WERI-Rb-1 (cell line): ENCODE measurements around the gene RACGAP1.

Source experiments
- DNase-seq: peaks from one replicate; pipeline ENCODE4 v3.0.0-alpha.2; 2020
- H3K27ac ChIP-seq: fragments of 250-450 bp; sonication (Bioruptor Pico); 2 replicates; pipeline ENCODE4 v1.5.1; 2020; ENCODE audit warnings: mild to moderate bottlenecking, moderate library complexity
- H3K27me3 ChIP-seq: fragments of 250-450 bp; sonication (Bioruptor Pico); 2 replicates; pipeline ENCODE4 v1.5.1; 2021; ENCODE audit warnings: mild to moderate bottlenecking, low read depth, moderate library complexity; ENCODE audit not compliant: insufficient read depth, severe bottlenecking
- H3K36me3 ChIP-seq: fragments of 250-450 bp; sonication (Bioruptor Pico); 2 replicates; pipeline ENCODE4 v1.5.1; 2020; ENCODE audit warnings: mild to moderate bottlenecking, moderate library complexity
- H3K4me3 ChIP-seq: 2 replicates; pipeline ENCODE4 v1.5.1; 2011; ENCODE audit warnings: low read depth, mild to moderate bottlenecking, control low read depth, low read length
- H3K9me3 ChIP-seq: fragments of 250-450 bp; sonication (Bioruptor Pico); 2 replicates; pipeline ENCODE4 v1.5.1; 2021; ENCODE audit warnings: mild to moderate bottlenecking, moderate library complexity; ENCODE audit not compliant: severe bottlenecking
- TF ChIP-seq, protein P1 (sequence below): IDR thresholded peaks from 2 replicates; pipeline ENCODE4 v1.5.1; 2011; ENCODE audit warnings: low read depth, mild to moderate bottlenecking, control low read depth, inconsistent platforms, low read length

The RACGAP1 gene

DNA sequence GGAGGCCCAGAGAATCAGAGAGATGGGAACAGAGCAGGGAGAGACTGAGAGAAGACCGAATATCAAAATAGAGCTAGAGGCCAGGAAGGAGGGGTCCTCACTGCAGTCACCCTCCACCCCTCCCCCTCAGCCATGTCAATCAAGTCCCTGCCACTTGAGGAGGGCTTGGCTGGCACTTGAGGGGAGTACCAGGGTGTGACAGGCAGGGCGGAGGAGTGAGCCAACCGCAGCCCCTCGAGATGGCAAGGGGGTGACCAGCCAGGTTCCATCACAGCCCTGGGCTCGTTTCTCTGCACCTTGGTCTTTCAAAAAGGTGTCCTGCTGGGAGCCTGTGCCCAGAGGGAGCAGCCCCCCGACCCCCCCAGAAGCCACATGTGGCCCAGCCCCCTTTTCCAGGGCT is 59.5 kb downstream of the RACGAP1 start:
- Histone ChIP-seq H3K27me3 (no peaks in the 10 kb centered on the region), H3K36me3 (no peaks in the 10 kb centered on the region), H3K4me3 (no peak overlapping the region), H3K27ac (no peak overlapping the region), H3K9me3 (no peaks in the 10 kb centered on the region)
- no peak for DNase-seq
- TF ChIP-seq, protein P1, sequence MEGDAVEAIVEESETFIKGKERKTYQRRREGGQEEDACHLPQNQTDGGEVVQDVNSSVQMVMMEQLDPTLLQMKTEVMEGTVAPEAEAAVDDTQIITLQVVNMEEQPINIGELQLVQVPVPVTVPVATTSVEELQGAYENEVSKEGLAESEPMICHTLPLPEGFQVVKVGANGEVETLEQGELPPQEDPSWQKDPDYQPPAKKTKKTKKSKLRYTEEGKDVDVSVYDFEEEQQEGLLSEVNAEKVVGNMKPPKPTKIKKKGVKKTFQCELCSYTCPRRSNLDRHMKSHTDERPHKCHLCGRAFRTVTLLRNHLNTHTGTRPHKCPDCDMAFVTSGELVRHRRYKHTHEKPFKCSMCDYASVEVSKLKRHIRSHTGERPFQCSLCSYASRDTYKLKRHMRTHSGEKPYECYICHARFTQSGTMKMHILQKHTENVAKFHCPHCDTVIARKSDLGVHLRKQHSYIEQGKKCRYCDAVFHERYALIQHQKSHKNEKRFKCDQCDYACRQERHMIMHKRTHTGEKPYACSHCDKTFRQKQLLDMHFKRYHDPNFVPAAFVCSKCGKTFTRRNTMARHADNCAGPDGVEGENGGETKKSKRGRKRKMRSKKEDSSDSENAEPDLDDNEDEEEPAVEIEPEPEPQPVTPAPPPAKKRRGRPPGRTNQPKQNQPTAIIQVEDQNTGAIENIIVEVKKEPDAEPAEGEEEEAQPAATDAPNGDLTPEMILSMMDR, result no peak

DNA sequence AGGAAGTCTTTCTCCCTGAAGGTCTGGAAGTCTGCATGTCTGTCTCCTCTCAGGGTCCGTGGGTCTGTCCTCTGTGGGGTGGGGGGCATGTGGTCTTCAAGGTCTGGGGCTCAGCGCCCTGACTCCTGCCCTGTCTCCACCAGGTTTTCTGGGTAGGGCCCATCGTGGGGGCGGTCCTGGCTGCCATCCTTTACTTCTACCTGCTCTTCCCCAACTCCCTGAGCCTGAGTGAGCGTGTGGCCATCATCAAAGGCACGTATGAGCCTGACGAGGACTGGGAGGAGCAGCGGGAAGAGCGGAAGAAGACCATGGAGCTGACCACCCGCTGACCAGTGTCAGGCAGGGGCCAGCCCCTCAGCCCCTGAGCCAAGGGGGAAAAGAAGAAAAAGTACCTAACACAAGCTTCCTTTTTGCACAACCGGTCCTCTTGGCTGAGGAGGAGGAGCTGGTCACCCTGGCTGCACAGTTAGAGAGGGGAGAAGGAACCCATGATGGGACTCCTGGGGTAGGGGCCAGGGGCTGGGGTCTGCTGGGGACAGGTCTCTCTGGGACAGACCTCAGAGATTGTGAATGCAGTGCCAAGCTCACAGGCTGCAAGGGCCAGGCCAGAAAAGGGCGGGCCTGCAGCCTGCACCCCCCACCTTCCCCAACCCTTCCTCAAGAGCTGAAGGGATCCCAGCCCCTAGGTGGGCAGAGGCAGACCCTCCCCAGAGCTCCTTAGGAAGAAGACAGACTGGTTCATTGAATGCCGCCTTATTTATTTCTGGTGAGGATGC is 60.3 kb downstream of the RACGAP1 start:
- Histone ChIP-seq H3K9me3 (no peaks in the 10 kb centered on the region), H3K4me3 (no peak overlapping the region), H3K27ac (no peak overlapping the region), H3K27me3 (no peaks in the 10 kb centered on the region), H3K36me3 (no peaks in the 10 kb centered on the region)
- DNase-seq, result no peak
- TF ChIP-seq, protein P1, result no peak

DNA sequence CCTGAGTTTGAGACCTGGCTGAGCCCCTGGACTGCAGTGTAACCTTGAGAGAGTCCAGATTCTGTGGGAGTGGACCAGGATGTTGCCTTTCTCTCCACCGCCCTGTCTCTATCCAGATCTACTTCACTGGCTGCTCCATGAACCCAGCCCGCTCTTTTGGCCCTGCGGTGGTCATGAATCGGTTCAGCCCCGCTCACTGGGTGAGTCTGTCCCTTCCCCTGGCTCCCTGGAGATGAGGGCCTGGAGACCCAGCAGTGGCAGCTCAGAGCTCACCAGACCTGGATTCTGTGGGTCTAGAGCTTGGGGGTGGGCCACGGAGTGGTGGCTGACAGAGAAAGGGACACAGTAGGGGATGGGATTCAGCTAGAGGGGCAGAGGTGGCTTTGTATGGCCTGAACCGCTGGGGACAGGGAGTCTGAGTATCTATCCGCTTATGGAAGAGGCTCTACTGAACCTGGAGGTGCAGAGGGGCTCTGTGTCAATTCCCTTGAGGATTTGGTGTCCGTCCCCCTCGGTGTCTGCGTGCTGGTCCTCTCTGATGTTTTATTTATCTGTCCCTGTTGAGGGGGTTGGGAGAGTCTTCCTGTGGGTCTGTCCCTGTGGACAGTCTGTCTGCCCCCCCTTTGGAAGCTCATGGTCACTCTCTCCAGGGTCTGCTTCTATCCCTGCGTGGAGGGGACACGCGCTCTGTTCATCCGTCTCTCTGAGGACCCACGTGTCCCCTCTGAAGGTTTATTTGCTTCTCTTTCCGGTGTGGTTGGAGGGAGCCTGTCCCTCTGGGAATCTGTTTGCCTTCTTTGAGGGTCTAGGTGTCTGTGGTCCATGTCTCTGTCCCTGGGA is 61.1 kb downstream of the RACGAP1 start:
- no peak for DNase-seq
- TF ChIP-seq, protein P1, result no peak
- no peaks in the 10 kb centered on the region for H3K27me3 ChIP-seq
- no peak overlapping the region for H3K27ac ChIP-seq
- H3K4me3 ChIP-seq, result no peak overlapping the region
- H3K36me3 ChIP-seq, result no peaks in the 10 kb centered on the region
- H3K9me3 ChIP-seq, result no peaks in the 10 kb centered on the region

DNA sequence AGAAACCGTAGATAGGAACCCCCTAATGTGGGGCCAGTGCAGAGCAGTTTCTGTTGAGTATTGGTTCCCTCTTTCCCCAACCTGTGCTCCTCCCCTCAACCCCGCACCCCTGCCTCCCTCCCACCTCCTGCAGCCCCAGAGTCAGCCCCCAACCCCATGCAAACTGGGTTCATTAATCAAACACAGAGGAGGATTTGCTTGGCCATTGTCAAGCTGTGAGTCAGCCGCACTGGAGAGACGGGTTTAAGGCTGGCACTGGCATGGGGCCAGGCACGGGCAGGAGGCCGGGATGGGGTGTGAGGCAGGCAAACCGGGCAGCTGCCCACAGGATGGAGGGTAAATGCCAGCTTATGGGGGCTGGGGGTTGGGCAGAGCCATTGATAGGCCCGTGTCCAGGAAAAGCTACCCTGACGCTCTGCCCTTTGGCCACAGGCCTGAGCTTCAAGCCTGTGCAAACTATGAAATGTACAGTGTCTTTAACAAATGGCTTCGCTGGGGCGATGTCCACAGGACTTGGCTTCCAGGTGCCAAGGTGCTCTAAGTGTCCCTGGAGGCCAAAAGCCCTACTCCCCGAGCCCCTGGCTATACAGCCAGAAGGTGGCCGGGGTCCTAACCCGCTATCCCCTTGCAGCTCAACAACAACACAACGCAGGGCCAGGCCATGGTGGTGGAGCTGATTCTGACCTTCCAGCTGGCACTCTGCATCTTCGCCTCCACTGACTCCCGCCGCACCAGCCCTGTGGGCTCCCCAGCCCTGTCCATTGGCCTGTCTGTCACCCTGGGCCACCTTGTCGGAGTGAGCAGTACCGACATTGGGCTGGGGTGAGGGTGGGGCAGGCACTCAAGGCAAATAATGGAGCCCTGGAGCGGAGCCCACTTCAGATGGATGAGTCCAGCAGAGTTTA is 62.2 kb downstream of the RACGAP1 start:
- no peak overlapping the region for H3K4me3 ChIP-seq
- no peaks in the 10 kb centered on the region for H3K27me3 ChIP-seq
- H3K27ac ChIP-seq, result no peak overlapping the region
- DNase-seq, result no peak
- TF ChIP-seq, protein P1, result no peak
- H3K36me3 ChIP-seq, result no peaks in the 10 kb centered on the region
- no peaks in the 10 kb centered on the region for H3K9me3 ChIP-seq

DNA sequence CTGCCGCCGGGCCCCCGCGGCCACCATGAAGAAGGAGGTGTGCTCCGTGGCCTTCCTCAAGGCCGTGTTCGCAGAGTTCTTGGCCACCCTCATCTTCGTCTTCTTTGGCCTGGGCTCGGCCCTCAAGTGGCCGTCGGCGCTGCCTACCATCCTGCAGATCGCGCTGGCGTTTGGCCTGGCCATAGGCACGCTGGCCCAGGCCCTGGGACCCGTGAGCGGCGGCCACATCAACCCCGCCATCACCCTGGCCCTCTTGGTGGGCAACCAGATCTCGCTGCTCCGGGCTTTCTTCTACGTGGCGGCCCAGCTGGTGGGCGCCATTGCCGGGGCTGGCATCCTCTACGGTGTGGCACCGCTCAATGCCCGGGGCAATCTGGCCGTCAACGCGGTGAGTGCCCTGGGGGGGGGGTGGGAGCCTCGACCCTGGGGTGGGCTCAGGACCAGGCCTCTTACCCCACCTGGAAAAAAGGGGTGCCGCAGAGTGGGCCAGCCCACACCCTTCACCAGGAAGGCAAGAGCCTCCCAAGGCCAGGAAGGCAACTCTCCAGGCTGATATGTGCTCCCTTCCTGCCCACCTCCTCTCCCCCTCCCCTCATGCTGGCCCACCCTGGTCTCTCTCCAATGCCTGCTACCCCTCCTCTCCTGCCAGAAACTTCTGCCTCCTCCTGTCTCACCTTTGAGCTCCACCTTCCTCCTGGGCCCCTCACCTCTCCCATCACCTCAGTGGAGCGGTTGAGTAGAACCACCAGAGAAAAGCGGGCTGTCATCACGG is 63.1 kb downstream of the RACGAP1 start:
- TF ChIP-seq, protein P1, result no peak
- Histone ChIP-seq H3K9me3 (no peaks in the 10 kb centered on the region), H3K36me3 (no peaks in the 10 kb centered on the region), H3K27me3 (no peaks in the 10 kb centered on the region), H3K4me3 (no peak overlapping the region), H3K27ac (no peak overlapping the region)
- DNase-seq, result no peak
